M059J (cell line): ENCODE measurements around the gene SEMA6A. TPM values are rescaled to one million over a fixed set of nuclear protein-coding genes. Genes with fewer than 3 reads are reported as not detected.

Experiments
- DNase-seq: peaks from one replicate; pipeline ENCODE4 v3.0.0-alpha.2; 2012; ENCODE audit warnings: low read depth
- total RNA-seq: library from RNA; depleted of rRNA; stranded (reverse); fragments of >200 nt; shearing (Covaris generic); gene quantifications from 2 replicates; pipeline ENCODE4 v1.2.3, GENCODE V29; 2014

SEMA6A gene
- total RNA-seq, 1 experiment from 2014 or later: not detected

- DNase-seq: peak; percentile 27
Observed at GRCh38 chr5:116576053-116576713, 1.6 kb upstream of the SEMA6A start.

- DNase-seq: no peak
Observed at GRCh38 chr5:116575326-116576052, 866 bp upstream of the SEMA6A start.

- DNase-seq: no peak
Observed at GRCh38 chr5:116573702-116574366, 789 bp downstream of the SEMA6A start.

GRCh38 chr5:116573279-116573701 is 1.3 kb downstream of the SEMA6A start:
- no peak for DNase-seq

- DNase-seq: no peak
Observed at GRCh38 chr5:116572350-116573278, 2.0 kb downstream of the SEMA6A start.

GRCh38 chr5:116571568-116572349 is 2.9 kb downstream of the SEMA6A start:
- DNase-seq: no peak

GRCh38 chr5:116569999-116570398 is 4.6 kb downstream of the SEMA6A start:
- DNase-seq: no peak

GRCh38 chr5:116567106-116567505 is 7.5 kb downstream of the SEMA6A start:
- no peak for DNase-seq

GRCh38 chr5:116566251-116566650 is 8.4 kb downstream of the SEMA6A start:
- no peak for DNase-seq

- DNase-seq: no peak
Observed at GRCh38 chr5:116564756-116565490, 9.7 kb downstream of the SEMA6A start.

- DNase-seq: no peak
Observed at GRCh38 chr5:116564312-116564711, 10.3 kb downstream of the SEMA6A start.

GRCh38 chr5:116563736-116564308 is 10.8 kb downstream of the SEMA6A start:
- no peak for DNase-seq

- DNase-seq: no peak
Observed at GRCh38 chr5:116562669-116563068, 12.0 kb downstream of the SEMA6A start.

- DNase-seq: no peak
Observed at GRCh38 chr5:116561658-116562057, 13.0 kb downstream of the SEMA6A start.

- DNase-seq: no peak
Observed at GRCh38 chr5:116559673-116560164, 14.9 kb downstream of the SEMA6A start.

- DNase-seq: no peak
Observed at GRCh38 chr5:116559239-116559638, 15.4 kb downstream of the SEMA6A start.

- DNase-seq: no peak
Observed at GRCh38 chr5:116557669-116558271, 16.9 kb downstream of the SEMA6A start.

GRCh38 chr5:116554764-116555163 is 19.9 kb downstream of the SEMA6A start:
- no peak for DNase-seq

GRCh38 chr5:116553366-116553765 is 21.3 kb downstream of the SEMA6A start:
- no peak for DNase-seq
